Endothelial cell of umbilical vein (primary cell): ENCODE measurements around the gene PLXNC1. TPM values are rescaled to one million over a fixed set of nuclear protein-coding genes. Genes with fewer than 3 reads are reported as not detected.

Source experiments
- BruUV-seq: library from RNA; stranded (reverse); fragments of 400-500 nt; replicated peaks from 2 replicates; lab custom pipeline; 2021; lab: Mats Ljungman, UMichigan
- CTCF ChIA-PET: fragments of 300-600, 350-600 bp; sonication (Branson Sonifier 250); formaldehyde crosslinking; loops from one replicate; lab custom pipeline; 2021; ENCODE audit warnings: antibody characterized with exemption, inconsistent platforms; lab: Charles Lee
- POLR2A ChIA-PET: fragments of 300-600, 350-600 bp; sonication (Branson Sonifier 250); formaldehyde crosslinking; loops from one replicate; lab custom pipeline; 2021; ENCODE audit warnings: antibody characterized with exemption, inconsistent platforms; lab: Charles Lee
- DNase-seq: peaks from one replicate; pipeline ENCODE4 v3.0.0-alpha.2; 2011; ENCODE audit warnings: low read depth, low spot score
- FAIRE-seq: peaks from 2 replicates; lab custom pipeline; 2011; peaks lifted over from hg19 to GRCh38; lab: Jason Lieb, UNC
- H2AFZ ChIP-seq: 2 replicates; pipeline ENCODE4 v1.6.0; 2012; ENCODE audit warnings: low read depth, low read length, control low read depth, inconsistent platforms
- H3K27ac ChIP-seq: 2 replicates; pipeline ENCODE4 v1.5.1; 2011; ENCODE audit warnings: low read depth, mild to moderate bottlenecking, control low read depth, low read length, moderate library complexity; ENCODE audit not compliant: insufficient read depth
- H3K27me3 ChIP-seq, 2 experiments: 2 replicates each; pipeline versions ENCODE4 v1.6.0 to v1.6.1; 2011; ENCODE audit warnings: low read length in 2 of 2, mixed read lengths in 1 of 2; ENCODE audit not compliant: control insufficient read depth in 2 of 2, insufficient read depth in 2 of 2
- H3K36me3 ChIP-seq, 2 experiments: 2 replicates in 1 of 2; 3 replicates in 1 of 2; pipeline ENCODE4 v1.5.1; 2011; ENCODE audit warnings: low read length in 2 of 2, mild to moderate bottlenecking in 1 of 2, moderate library complexity in 1 of 2; ENCODE audit not compliant: control insufficient read depth in 2 of 2, insufficient read depth in 2 of 2; ENCODE audit errors: extremely low read depth in 1 of 2
- H3K4me1 ChIP-seq: 3 replicates; pipeline ENCODE4 v1.5.1; 2011; ENCODE audit warnings: mild to moderate bottlenecking, low read length; ENCODE audit not compliant: control insufficient read depth, insufficient read depth; ENCODE audit errors: extremely low read depth
- H3K4me2 ChIP-seq: 2 replicates; pipeline ENCODE4 v1.6.1; 2011; ENCODE audit warnings: low read length, control low read depth, mixed read lengths; ENCODE audit not compliant: insufficient read depth
- H3K4me3 ChIP-seq, 3 experiments: fragments of 200-600 bp in 1 of 3; sonication (generic), shearing (Covaris generic) in 1 of 3; replicated peaks in 1 of 3; 2 replicates each; pipeline ENCODE4 v1.5.1; 2011 to 2016; ENCODE audit warnings: control low read depth in 3 of 3, low read length in 3 of 3, mild to moderate bottlenecking in 2 of 3, inconsistent platforms in 1 of 3, low read depth in 1 of 3, moderate library complexity in 1 of 3; ENCODE audit not compliant: insufficient read depth in 1 of 3
- H3K79me2 ChIP-seq: 2 replicates; pipeline ENCODE4 v1.6.0; 2012; ENCODE audit warnings: low read length, inconsistent platforms; ENCODE audit not compliant: control insufficient read depth, insufficient read depth
- H3K9ac ChIP-seq: replicated peaks from 2 replicates; pipeline ENCODE3; 2011; ENCODE audit warnings: low read length, control low read depth; ENCODE audit not compliant: insufficient read depth; ENCODE audit errors: extremely low read depth
- H3K9me1 ChIP-seq: replicated peaks from 3 replicates; pipeline ENCODE4 v1.6.0; 2011; ENCODE audit warnings: mild to moderate bottlenecking, low read length; ENCODE audit not compliant: control insufficient read depth, insufficient read depth; ENCODE audit errors: extremely low read depth
- H3K9me3 ChIP-seq: replicated peaks from 2 replicates; pipeline ENCODE4 v1.5.1; 2012; ENCODE audit warnings: low read length, inconsistent platforms; ENCODE audit not compliant: control insufficient read depth, insufficient read depth
- H4K20me1 ChIP-seq: replicated peaks from 2 replicates; pipeline ENCODE3; 2011; ENCODE audit warnings: mild to moderate bottlenecking, low read length; ENCODE audit not compliant: control insufficient read depth, insufficient read depth; ENCODE audit errors: extremely low read depth
- EZH2 ChIP-seq: IDR thresholded peaks from 2 replicates; pipeline ENCODE4 v1.6.1; 2012; ENCODE audit warnings: borderline replicate concordance, low read depth, mild to moderate bottlenecking, moderate library complexity, low read length, inconsistent platforms; ENCODE audit not compliant: severe bottlenecking
- FOS ChIP-seq: IDR thresholded peaks from 2 replicates; pipeline ENCODE4 v1.6.1; 2011; ENCODE audit warnings: mild to moderate bottlenecking, low read length, moderate library complexity, borderline replicate concordance; ENCODE audit not compliant: insufficient read depth
- MYC ChIP-seq: IDR thresholded peaks from one replicate; pipeline ENCODE4 v1.6.1; 2011; ENCODE audit warnings: mild to moderate bottlenecking, low read depth, low read length
- dilution Hi-C: fragments of 300-500 bp; cut with MboI; formaldehyde crosslinking; loops from one replicate; pipeline ENCODE4 v1.15.0; 2019; ENCODE audit warnings: low sequenced_read_pairs; ENCODE audit not compliant: extremely low pct_ligation_motif_present
- intact Hi-C: fragments of 100-400 bp; cut with micrococcal nuclease; formaldehyde crosslinking; loops from one replicate; pipeline ENCODE4 v1.10.0; 2022
- polyA plus RNA-seq, 4 experiments: library from polyadenylated mRNA; depleted of rRNA in 3 of 4; stranded (reverse) in 3 of 4; unstranded in 1 of 4; fragments of >200 nt; gene quantifications; 2 replicates each; pipeline versions ENCODE4 v1.2.1 to v1.2.3, GENCODE V29; 2011 to 2012; ENCODE audit warnings: missing spikeins in 1 of 4
- total RNA-seq: library from RNA; stranded (reverse); gene quantifications from 2 replicates; pipeline ENCODE4 v1.2.3, GENCODE V29; 2021

The PLXNC1 gene
- total and polyA plus RNA-seq, 2 donors (not counting 3 experiments of a cell fraction or from before 2014, with no cell fraction given): 0.04 TPM; not detected in 1

- no peaks in the 10 kb centered on the region for H3K9me3 ChIP-seq
- no peak overlapping the region for H3K4me2 ChIP-seq
- ChIA-PET CTCF (interaction anchor here (0.9 to 1.5 kb wide), 4 partner anchors 10 to 389 kb away, joined by 3 to 12 read pairs (median 3); no protein-coding TSS in a partner anchor), POLR2A (no interaction called here)
- intact Hi-C loops: loop anchor here (5.0 kb wide), 2 partner anchors 287 to 387 kb away; no protein-coding TSS in a partner anchor
- H3K4me3 ChIP-seq: no peak overlapping the region
- no peaks in the 10 kb centered on the region for H3K79me2 ChIP-seq
- peak; percentile 12 for FAIRE-seq
- no peaks in the 10 kb centered on the region for H3K4me1 ChIP-seq
- peaks cover 42 to 61% of the 10 kb centered on the region in 2 experiments for H3K27me3 ChIP-seq
- H3K36me3 ChIP-seq: no peaks in the 10 kb centered on the region
- no peaks in the 10 kb centered on the region for H4K20me1 ChIP-seq
- TF ChIP-seq FOS: no peak
- peak; percentile 40 for TF ChIP-seq EZH2
- dilution Hi-C loops: no loop called here
- no peak overlapping the region for H3K27ac ChIP-seq
- BruUV-seq: no TSS peak
- H3K9ac ChIP-seq: no peak overlapping the region
- no peak for DNase-seq
- no peaks in the 10 kb centered on the region for H3K9me1 ChIP-seq
- H2AFZ ChIP-seq: no peak overlapping the region
Measured at GRCh38 chr12:94145191-94145983, 3.0 kb upstream of the PLXNC1 start.

DNA sequence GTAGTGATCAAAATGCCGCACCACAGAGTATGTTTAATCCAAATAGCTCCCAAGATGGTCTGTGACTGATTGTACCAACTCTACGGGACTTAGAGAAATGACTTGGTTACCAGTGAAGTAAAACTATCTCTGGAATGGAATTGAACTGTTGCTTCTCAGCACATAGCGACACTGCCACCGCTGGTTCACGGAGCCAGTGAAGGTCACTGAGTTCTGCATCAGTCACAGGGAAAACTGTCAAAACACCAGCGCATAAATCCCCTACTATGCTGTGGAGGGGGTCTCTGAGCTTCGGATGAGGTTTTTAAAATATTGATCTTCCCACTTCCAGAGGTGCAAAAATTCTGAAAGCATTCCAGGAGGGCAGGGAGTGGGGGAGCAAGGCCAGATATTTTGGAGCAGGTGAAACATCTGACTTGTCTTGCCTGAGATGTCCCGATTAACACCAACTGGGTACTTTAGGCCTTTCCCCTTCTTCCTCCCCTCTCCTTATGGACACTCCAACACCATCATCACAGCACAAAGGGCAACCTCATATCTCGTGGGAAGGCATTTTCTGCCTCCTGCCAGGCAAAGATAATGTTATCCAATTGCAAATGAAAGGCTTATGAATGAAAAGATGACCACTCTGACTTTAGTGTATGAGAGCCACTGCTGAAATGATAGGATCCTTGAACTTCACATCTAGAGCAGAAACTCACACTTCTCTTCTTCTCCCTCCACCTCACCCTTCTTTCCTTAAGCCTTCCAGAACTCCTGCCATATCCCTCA is 2.0 kb upstream of the PLXNC1 start:
- Histone ChIP-seq H3K4me2 (no peak overlapping the region), H3K9me1 (no peaks in the 10 kb centered on the region), H3K9ac (no peak overlapping the region), H2AFZ (no peak overlapping the region), H3K4me1 (no peaks in the 10 kb centered on the region), H3K27me3 (peaks cover 49 to 71% of the 10 kb centered on the region in 2 experiments), H3K79me2 (no peaks in the 10 kb centered on the region), H3K27ac (no peak overlapping the region), H3K9me3 (no peaks in the 10 kb centered on the region), H4K20me1 (no peaks in the 10 kb centered on the region), H3K36me3 (no peaks in the 10 kb centered on the region), H3K4me3 (no peak overlapping the region)
- intact Hi-C loops (loop anchor here (5.0 kb wide), 2 partner anchors 286 to 386 kb away; no protein-coding TSS in a partner anchor), dilution Hi-C loops (no loop called here)
- ChIA-PET CTCF (interaction anchor here (0.9 to 1.4 kb wide), 3 partner anchors 288 to 388 kb away, joined by 3 read pairs; no protein-coding TSS in a partner anchor), POLR2A (no interaction called here)
- FAIRE-seq: no peak
- no peak for DNase-seq
- BruUV-seq: no TSS peak
- TF ChIP-seq EZH2: peak; percentile 11
- no peak for TF ChIP-seq MYC
